Testis (tissue), 2 donors: ENCODE measurements around the gene ST6GALNAC5.

Experiments used
- POLR2A ChIP-seq: fragments of 450-650 bp; IDR thresholded peaks from one replicate; pipeline ENCODE4 v1.6.1; 2017; ENCODE audit warnings: antibody characterized with exemption, mild to moderate bottlenecking, moderate library complexity
- TF ChIP-seq, protein P1 (sequence below), 3 experiments: fragments of 450-650 bp in 2 of 3; fragments of 200-600 bp in 1 of 3; sonication (generic) in 1 of 3; IDR thresholded peaks; one replicate each; pipeline ENCODE4 v1.5.1; 2016 to 2019; ENCODE audit warnings: antibody characterized with exemption in 3 of 3, mild to moderate bottlenecking in 2 of 3, moderate library complexity in 1 of 3

DNA sequence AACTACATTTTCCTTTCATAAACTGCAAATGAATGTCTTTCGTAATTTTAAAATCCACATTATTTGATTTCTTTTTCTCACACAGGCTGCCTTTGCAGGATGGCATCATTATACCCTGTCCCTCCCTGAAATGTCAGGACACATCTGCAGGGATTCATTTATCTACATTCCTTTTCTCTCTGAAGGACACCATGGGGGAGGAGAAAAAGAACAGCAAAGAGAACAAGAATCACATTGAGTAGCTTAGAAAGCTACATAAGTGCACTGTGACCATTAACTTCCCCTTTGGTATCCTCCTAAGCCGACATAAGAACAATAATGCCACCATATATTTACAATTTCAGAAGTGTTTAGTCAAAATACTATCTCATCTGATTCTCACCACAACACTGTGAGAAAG lies 222.5 kb downstream of the ST6GALNAC5 start:
- TF ChIP-seq, protein P1, sequence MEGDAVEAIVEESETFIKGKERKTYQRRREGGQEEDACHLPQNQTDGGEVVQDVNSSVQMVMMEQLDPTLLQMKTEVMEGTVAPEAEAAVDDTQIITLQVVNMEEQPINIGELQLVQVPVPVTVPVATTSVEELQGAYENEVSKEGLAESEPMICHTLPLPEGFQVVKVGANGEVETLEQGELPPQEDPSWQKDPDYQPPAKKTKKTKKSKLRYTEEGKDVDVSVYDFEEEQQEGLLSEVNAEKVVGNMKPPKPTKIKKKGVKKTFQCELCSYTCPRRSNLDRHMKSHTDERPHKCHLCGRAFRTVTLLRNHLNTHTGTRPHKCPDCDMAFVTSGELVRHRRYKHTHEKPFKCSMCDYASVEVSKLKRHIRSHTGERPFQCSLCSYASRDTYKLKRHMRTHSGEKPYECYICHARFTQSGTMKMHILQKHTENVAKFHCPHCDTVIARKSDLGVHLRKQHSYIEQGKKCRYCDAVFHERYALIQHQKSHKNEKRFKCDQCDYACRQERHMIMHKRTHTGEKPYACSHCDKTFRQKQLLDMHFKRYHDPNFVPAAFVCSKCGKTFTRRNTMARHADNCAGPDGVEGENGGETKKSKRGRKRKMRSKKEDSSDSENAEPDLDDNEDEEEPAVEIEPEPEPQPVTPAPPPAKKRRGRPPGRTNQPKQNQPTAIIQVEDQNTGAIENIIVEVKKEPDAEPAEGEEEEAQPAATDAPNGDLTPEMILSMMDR (IDR thresholded peaks at IDR 0.05): no peak
- no peak for TF ChIP-seq POLR2A
